MM.1S (cell line): ENCODE results near the gene SUFU.

Source experiments
- CTCF ChIP-seq: fragments of 300-600 bp; sonication (generic); IDR thresholded peaks from 2 replicates; pipeline ENCODE4 v1.5.1; 2016; ENCODE audit warnings: antibody characterized with exemption, low read length, mixed read lengths
- EZH2 ChIP-seq: fragments of 300-600 bp; sonication (generic); optimal IDR thresholded peaks from 2 replicates; pipeline ENCODE3; 2017; ENCODE audit warnings: low read depth, mild to moderate bottlenecking, antibody characterized with exemption, low read length, mixed read lengths

GRCh38 chr10:102629661-102630614 lies 126.2 kb downstream of the SUFU start:
- no peak for TF ChIP-seq CTCF
- no peak for TF ChIP-seq EZH2
